ENCODE measurements around the gene ISYNA1.

Gene ISYNA1

GRCh38 chr19:18420930-18421329 is 17.0 kb downstream of the ISYNA1 start:
- H3K9me3 ChIP-seq (ENCODE audit: low read length), result no peaks in the 10 kb centered on the region
- H3K4me1 ChIP-seq (ENCODE audit: insufficient read depth, low read length, severe bottlenecking), result peaks cover 44% of the 10 kb centered on the region
- H2AFZ ChIP-seq (ENCODE audit: low read length), result no peak overlapping the region
- H3K36me3 ChIP-seq (ENCODE audit: insufficient read depth, low read length), result no peaks in the 10 kb centered on the region
- H3F3A ChIP-seq (ENCODE audit: insufficient read depth, low read length), result no peaks in the 10 kb centered on the region
- H3K9ac ChIP-seq (ENCODE audit: low read length), result no peak overlapping the region
- TF ChIP-seq CTCF (IDR thresholded peaks at IDR 0.05; ENCODE audit: low read length), result no peak
- TF ChIP-seq EZH2 (IDR thresholded peaks at IDR 0.05; ENCODE audit: borderline replicate concordance, low read length), result no peak
- no peaks in the 10 kb centered on the region for H3K79me2 ChIP-seq (ENCODE audit: insufficient read depth, low read length)
- no peaks in the 10 kb centered on the region for H4K20me1 ChIP-seq (ENCODE audit: insufficient read depth, low read length)
- no peaks in the 10 kb centered on the region for H3K9me2 ChIP-seq (ENCODE audit: low read depth, low read length)
- H3K27me3 ChIP-seq (ENCODE audit: insufficient read depth, low read length), result no peaks in the 10 kb centered on the region
- no peak overlapping the region for H3K4me2 ChIP-seq (ENCODE audit: low read length)
- no peak overlapping the region for H3K4me3 ChIP-seq (ENCODE audit: low read depth, low read length, poor library complexity, severe bottlenecking)
- H3K27ac ChIP-seq (ENCODE audit: low read depth, low read length, poor library complexity, severe bottlenecking), result no peak overlapping the region

- Histone ChIP-seq H3K4me3 (ENCODE audit: low read depth, low read length, poor library complexity, severe bottlenecking) (peak overlapping the region; percentile 65), H3K9ac (ENCODE audit: low read length) (peak overlapping the region; percentile 60), H3F3A (ENCODE audit: insufficient read depth, low read length) (no peaks in the 10 kb centered on the region), H2AFZ (ENCODE audit: low read length) (no peak overlapping the region), H3K9me2 (ENCODE audit: low read depth, low read length) (no peaks in the 10 kb centered on the region), H3K36me3 (ENCODE audit: insufficient read depth, low read length) (no peaks in the 10 kb centered on the region), H3K27ac (ENCODE audit: low read depth, low read length, poor library complexity, severe bottlenecking) (no peak overlapping the region), H3K4me1 (ENCODE audit: insufficient read depth, low read length, severe bottlenecking) (peaks cover 44% of the 10 kb centered on the region), H4K20me1 (ENCODE audit: insufficient read depth, low read length) (no peaks in the 10 kb centered on the region), H3K9me3 (ENCODE audit: low read length) (no peaks in the 10 kb centered on the region), H3K27me3 (ENCODE audit: insufficient read depth, low read length) (no peaks in the 10 kb centered on the region), H3K79me2 (ENCODE audit: insufficient read depth, low read length) (no peaks in the 10 kb centered on the region), H3K4me2 (ENCODE audit: low read length) (peak overlapping the region; percentile 85)
- TF ChIP-seq EZH2 (IDR thresholded peaks at IDR 0.05; ENCODE audit: borderline replicate concordance, low read length), result no peak
- no peak for TF ChIP-seq CTCF (IDR thresholded peaks at IDR 0.05; ENCODE audit: low read length)
Observed at GRCh38 chr19:18419699-18420460, 18.1 kb downstream of the ISYNA1 start.

GRCh38 chr19:18419195-18419698 is 18.7 kb downstream of the ISYNA1 start, which contains the start of gene SSBP4:
TSS of gene SSBP4 (plus strand) at chr19:18419398. CDS start at chr19:18419649, 251 bp downstream.
- peak within 1 kb of the TSS; percentile 65 for H3K4me3 ChIP-seq (ENCODE audit: low read depth, low read length, poor library complexity, severe bottlenecking)
- peak within 1 kb of the TSS; percentile 60 for H3K9ac ChIP-seq (ENCODE audit: low read length)
- H3K27ac ChIP-seq (ENCODE audit: low read depth, low read length, poor library complexity, severe bottlenecking), result no peak within 1 kb of the TSS
- H3K4me1 ChIP-seq (ENCODE audit: insufficient read depth, low read length, severe bottlenecking), result peaks cover 44% of the 10 kb centered on the region
- no peaks in the 10 kb centered on the region for H3K36me3 ChIP-seq (ENCODE audit: insufficient read depth, low read length)
- H4K20me1 ChIP-seq (ENCODE audit: insufficient read depth, low read length), result no peaks in the 10 kb centered on the region
- no peaks in the 10 kb centered on the region for H3K27me3 ChIP-seq (ENCODE audit: insufficient read depth, low read length)
- TF ChIP-seq EZH2 (IDR thresholded peaks at IDR 0.05; ENCODE audit: borderline replicate concordance, low read length) (no peak), CTCF (IDR thresholded peaks at IDR 0.05; ENCODE audit: low read length) (no peak)
- H3K79me2 ChIP-seq (ENCODE audit: insufficient read depth, low read length), result no peaks in the 10 kb centered on the region
- H3K9me2 ChIP-seq (ENCODE audit: low read depth, low read length), result no peaks in the 10 kb centered on the region
- H3F3A ChIP-seq (ENCODE audit: insufficient read depth, low read length), result no peaks in the 10 kb centered on the region
- peak within 1 kb of the TSS; percentile 85 for H3K4me2 ChIP-seq (ENCODE audit: low read length)
- H2AFZ ChIP-seq (ENCODE audit: low read length), result no peak within 1 kb of the TSS
- no peaks in the 10 kb centered on the region for H3K9me3 ChIP-seq (ENCODE audit: low read length)
